Measurements from ENCODE around the gene CTPS2.
"Not testable (repeated sequence)": the region's sequence is repeated elsewhere in the genome, so short reads cannot be mapped to it uniquely, and the experiment has no call there.

CTPS2 gene, protein sequence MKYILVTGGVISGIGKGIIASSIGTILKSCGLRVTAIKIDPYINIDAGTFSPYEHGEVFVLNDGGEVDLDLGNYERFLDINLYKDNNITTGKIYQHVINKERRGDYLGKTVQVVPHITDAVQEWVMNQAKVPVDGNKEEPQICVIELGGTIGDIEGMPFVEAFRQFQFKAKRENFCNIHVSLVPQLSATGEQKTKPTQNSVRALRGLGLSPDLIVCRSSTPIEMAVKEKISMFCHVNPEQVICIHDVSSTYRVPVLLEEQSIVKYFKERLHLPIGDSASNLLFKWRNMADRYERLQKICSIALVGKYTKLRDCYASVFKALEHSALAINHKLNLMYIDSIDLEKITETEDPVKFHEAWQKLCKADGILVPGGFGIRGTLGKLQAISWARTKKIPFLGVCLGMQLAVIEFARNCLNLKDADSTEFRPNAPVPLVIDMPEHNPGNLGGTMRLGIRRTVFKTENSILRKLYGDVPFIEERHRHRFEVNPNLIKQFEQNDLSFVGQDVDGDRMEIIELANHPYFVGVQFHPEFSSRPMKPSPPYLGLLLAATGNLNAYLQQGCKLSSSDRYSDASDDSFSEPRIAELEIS

DNA sequence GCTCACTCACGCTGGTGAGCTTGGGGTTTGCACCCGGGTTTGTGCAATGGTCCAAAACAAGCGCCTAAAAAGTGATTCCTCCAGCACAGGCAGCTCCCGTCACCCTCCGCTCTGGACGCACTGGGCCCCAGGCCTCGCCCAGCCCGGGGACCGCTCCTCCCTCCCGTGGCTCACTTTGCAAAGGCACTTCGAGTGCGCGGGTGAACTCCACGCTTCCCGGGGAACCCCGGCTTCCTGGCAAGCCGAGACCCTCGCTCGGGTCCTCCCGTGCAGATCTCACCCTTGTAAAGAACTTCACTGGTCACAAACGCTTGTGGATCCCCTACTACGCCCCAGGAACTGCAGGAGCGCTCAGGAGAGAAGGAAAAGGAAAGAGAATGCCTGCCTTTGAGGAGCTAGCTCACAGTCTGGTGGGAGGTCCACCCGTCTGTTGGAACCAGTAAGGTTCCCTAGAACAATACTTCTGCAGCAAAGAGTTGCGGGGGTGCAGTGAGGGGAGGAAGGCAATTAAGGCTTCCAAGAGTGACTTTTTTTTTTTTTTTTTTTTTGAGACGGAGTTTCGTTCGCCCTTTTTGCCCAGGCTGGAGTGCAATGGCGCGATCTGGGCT is at the start of gene CTPS2:
CTPS2 (minus strand) TSS at position 122 of the 608 bp plus-strand sequence. CDS start 9,767 bp downstream, outside the sequence.
- peak; percentile 77 for DNase-seq (ENCODE audit: low spot score)
- TF ChIP-seq, protein P1, sequence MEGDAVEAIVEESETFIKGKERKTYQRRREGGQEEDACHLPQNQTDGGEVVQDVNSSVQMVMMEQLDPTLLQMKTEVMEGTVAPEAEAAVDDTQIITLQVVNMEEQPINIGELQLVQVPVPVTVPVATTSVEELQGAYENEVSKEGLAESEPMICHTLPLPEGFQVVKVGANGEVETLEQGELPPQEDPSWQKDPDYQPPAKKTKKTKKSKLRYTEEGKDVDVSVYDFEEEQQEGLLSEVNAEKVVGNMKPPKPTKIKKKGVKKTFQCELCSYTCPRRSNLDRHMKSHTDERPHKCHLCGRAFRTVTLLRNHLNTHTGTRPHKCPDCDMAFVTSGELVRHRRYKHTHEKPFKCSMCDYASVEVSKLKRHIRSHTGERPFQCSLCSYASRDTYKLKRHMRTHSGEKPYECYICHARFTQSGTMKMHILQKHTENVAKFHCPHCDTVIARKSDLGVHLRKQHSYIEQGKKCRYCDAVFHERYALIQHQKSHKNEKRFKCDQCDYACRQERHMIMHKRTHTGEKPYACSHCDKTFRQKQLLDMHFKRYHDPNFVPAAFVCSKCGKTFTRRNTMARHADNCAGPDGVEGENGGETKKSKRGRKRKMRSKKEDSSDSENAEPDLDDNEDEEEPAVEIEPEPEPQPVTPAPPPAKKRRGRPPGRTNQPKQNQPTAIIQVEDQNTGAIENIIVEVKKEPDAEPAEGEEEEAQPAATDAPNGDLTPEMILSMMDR (IDR thresholded peaks at IDR 0.05; ENCODE audit: extremely low read depth, insufficient read depth, missing control alignments) = no peak
- in situ Hi-C loops (cut with MboI; ENCODE audit: low pct_unique_long_range_greater_than_20kb, low sequenced_read_pairs, unreplicated experiment) = no loop called here

DNA sequence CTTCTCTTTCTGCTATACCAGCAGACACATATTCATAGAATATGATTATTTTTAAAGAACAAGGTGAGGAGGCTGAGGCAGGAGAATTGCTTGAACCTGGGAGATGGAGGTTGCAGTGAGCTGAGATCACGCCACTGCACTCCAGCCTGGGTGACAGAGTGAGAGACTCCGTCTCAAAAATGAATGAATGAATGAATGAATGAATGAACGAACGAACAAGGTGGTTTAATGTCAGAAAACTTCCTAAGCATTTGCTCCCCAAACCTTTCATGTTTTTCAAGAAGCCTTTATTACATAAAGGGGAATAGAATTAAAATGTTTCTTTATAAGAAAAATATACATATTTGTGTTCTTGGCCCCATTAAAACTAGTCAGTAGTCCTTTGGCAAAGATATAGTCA is 49.0 kb upstream of the CTPS2 start:
- in situ Hi-C loops (cut with MboI; ENCODE audit: low pct_unique_long_range_greater_than_20kb, low sequenced_read_pairs, unreplicated experiment); DNase-seq (ENCODE audit: low spot score): not testable (repeated sequence)

DNA sequence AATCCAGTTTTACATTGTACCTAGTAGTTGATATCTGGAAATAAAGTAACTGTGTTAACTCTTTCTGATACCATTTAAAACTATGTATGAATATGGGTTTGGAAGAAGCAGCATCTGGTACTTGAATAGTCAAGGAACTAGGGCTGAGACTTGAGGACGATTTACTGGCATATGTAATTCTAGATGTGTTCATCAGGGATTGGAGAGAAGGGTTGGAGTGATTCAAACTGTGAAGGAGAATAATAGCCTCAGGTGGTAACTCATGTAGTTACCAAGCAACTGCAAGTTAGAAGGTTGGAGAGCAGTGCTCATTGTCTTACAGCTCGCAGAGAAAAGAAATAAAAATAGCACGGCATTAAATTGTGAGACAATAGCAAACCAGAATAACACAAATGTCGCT is 44.3 kb upstream of the CTPS2 start:
- TF ChIP-seq, protein P1 (IDR thresholded peaks at IDR 0.05; ENCODE audit: extremely low read depth, insufficient read depth, missing control alignments) = no peak
- DNase-seq (ENCODE audit: low spot score) = no peak
- in situ Hi-C loops (cut with MboI; ENCODE audit: low pct_unique_long_range_greater_than_20kb, low sequenced_read_pairs, unreplicated experiment) = no loop called here

DNA sequence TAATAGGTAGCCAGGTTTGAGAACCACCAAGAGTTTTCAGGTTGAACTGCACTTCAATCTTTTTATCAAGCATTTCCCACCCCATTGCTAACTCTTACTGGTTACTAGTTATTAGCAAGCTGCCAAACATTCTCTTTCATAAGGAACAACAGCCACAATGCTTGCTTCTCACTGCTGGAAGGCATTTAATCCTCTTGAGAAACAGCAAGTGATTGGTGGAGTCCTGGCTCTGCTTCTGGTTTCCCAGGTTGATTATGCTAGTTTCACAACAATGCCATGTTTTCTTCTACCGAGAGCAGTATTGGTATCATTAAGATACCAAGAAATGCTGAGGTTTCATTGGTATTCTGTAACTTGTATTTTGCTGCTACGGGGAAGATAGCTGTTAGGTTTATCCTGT is 41.5 kb upstream of the CTPS2 start:
- no peak for DNase-seq (ENCODE audit: low spot score)
- TF ChIP-seq, protein P1 (IDR thresholded peaks at IDR 0.05; ENCODE audit: extremely low read depth, insufficient read depth, missing control alignments) = no peak
- in situ Hi-C loops (cut with MboI; ENCODE audit: low pct_unique_long_range_greater_than_20kb, low sequenced_read_pairs, unreplicated experiment) = no loop called here

DNA sequence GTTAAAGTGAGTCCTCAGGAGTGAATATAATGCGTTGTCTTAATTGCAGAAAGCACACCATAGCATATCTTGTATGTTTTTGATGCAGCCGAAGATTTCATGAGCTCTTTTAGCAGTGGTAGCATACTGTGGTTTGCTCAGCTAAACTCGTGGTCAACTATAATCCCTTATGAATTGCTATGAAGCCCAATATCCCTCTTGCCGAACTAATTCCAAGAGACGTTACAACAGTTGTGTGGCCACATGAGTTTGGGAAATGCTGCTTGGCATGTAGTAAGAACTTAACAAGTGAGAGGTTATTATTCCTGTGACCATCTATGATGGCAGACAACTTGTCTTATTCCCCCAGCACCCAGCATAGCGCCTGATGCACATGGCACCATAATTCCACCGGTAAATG is 37.7 kb upstream of the CTPS2 start:
- in situ Hi-C loops (cut with MboI; ENCODE audit: low pct_unique_long_range_greater_than_20kb, low sequenced_read_pairs, unreplicated experiment) = no loop called here
- TF ChIP-seq, protein P1 (IDR thresholded peaks at IDR 0.05; ENCODE audit: extremely low read depth, insufficient read depth, missing control alignments) = no peak
- DNase-seq (ENCODE audit: low spot score) = no peak

DNA sequence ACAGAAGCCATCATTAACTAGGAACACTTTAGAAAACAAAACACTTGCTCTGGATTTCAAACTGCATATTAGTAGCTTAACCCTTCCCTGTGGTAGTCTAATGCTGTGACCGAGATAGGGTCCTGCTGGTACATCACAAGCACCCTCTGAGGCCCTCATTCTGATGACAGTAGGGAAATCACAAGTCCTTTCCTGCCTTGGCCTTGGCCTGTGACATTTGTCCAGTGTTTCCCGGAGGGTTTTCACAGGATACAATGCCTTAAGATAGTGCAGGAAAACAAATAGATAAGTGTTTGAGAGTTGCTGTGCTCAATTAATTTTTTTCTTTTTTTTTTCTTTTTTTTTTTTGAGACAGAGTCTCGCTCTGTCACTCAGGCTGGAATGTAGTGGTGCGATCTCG is 36.0 kb upstream of the CTPS2 start:
- TF ChIP-seq, protein P1 (IDR thresholded peaks at IDR 0.05; ENCODE audit: extremely low read depth, insufficient read depth, missing control alignments) = no peak
- DNase-seq (ENCODE audit: low spot score) = no peak
- in situ Hi-C loops (cut with MboI; ENCODE audit: low pct_unique_long_range_greater_than_20kb, low sequenced_read_pairs, unreplicated experiment) = no loop called here

DNA sequence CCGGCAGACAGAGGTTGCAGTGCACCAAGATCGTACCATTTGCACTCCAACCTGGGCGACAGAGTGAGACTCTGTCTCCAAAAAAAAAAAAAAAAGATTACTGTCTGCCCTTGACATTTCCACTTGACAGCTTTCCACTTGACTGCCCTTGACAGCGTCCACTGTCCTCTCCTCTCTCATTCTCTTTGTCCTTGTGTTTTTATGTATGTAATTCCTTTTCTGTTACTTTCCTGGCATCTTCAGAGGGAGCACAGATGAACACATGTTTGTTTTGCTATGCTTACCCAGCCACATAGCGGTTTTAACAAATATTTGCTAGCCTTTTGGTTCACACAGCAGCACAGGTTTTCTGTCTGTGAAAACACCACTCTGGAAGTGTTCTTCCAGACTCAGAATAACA is 33.2 kb upstream of the CTPS2 start:
- no peak for DNase-seq (ENCODE audit: low spot score)
- in situ Hi-C loops (cut with MboI; ENCODE audit: low pct_unique_long_range_greater_than_20kb, low sequenced_read_pairs, unreplicated experiment) = no loop called here
- TF ChIP-seq, protein P1 (IDR thresholded peaks at IDR 0.05; ENCODE audit: extremely low read depth, insufficient read depth, missing control alignments) = no peak
